Stimulated activated CD4-positive, alpha-beta T cell treated with anti-CD3 and anti-CD28 coated beads, TNF-alpha, amount 100 ng/mL, for 24 hours (primary cell): ENCODE results near the gene MCF2L.
"Not testable (repeated sequence)": the region's sequence is repeated elsewhere in the genome, so short reads cannot be mapped to it uniquely, and the experiment has no call there.

Experiments used
- DNase-seq, 3 experiments: peaks; one replicate each; pipeline ENCODE4 v3.0.0-alpha.2; 2020; ENCODE audit warnings: low read depth in 3 of 3

The MCF2L gene

GRCh38 chr13:113015826-113016525 is 47.0 kb downstream of the MCF2L start:
- DNase-seq: no peak

GRCh38 chr13:113016526-113017295 is 47.7 kb downstream of the MCF2L start:
- DNase-seq: no peak

GRCh38 chr13:113017506-113018215 is 48.6 kb downstream of the MCF2L start:
- no peak for DNase-seq

- no peak for DNase-seq
Observed at GRCh38 chr13:113018676-113019465, 49.9 kb downstream of the MCF2L start.

GRCh38 chr13:113020323-113021080 is 51.5 kb downstream of the MCF2L start:
- no peak for DNase-seq

- DNase-seq: no peak
Observed at GRCh38 chr13:113021391-113021790, 52.4 kb downstream of the MCF2L start.

- DNase-seq: no peak
Observed at GRCh38 chr13:113021811-113022210, 52.8 kb downstream of the MCF2L start.

- no peak for DNase-seq
Observed at GRCh38 chr13:113022391-113022744, 53.4 kb downstream of the MCF2L start.

- no peak for DNase-seq
Observed at GRCh38 chr13:113022745-113023574, 53.9 kb downstream of the MCF2L start.

GRCh38 chr13:113023694-113024430 is 54.8 kb downstream of the MCF2L start:
- DNase-seq: no peak

- no peak for DNase-seq
Observed at GRCh38 chr13:113024466-113024865, 55.5 kb downstream of the MCF2L start.

- DNase-seq: no peak
Observed at GRCh38 chr13:113026391-113026910, 57.4 kb downstream of the MCF2L start.

- DNase-seq: no peak
Observed at GRCh38 chr13:113027095-113027494, 58.1 kb downstream of the MCF2L start.

- DNase-seq: no peak
Observed at GRCh38 chr13:113027566-113027965, 58.6 kb downstream of the MCF2L start.

GRCh38 chr13:113028336-113029060 is 59.5 kb downstream of the MCF2L start:
- no peak for DNase-seq

GRCh38 chr13:113029061-113029445 is 60.0 kb downstream of the MCF2L start:
- DNase-seq: no peak

- peak; percentile 7 to 53 (median 11) for DNase-seq
Observed at GRCh38 chr13:113029487-113030258, 60.7 kb downstream of the MCF2L start.

GRCh38 chr13:113030259-113030640 is 61.2 kb downstream of the MCF2L start:
- DNase-seq: not testable (repeated sequence)
